CD4-positive, alpha-beta T cell (primary cell): ENCODE data around the gene FOXD1. TPM values are rescaled to one million over a fixed set of nuclear protein-coding genes. Genes with fewer than 3 reads are reported as not detected.

ENCODE experiments used
- ATAC-seq: fragments of 200-7000 bp; cut with Tn5 transposase; one replicate; pipeline ENCODE4 v1.10.0; 2022; ENCODE audit warnings: mild to moderate bottlenecking; ENCODE audit not compliant: poor library complexity
- CTCF ChIA-PET: fragments of 350-600 bp; sonication (Branson Sonifier 250); formaldehyde crosslinking; loops from one replicate; lab custom pipeline; 2021; ENCODE audit warnings: antibody characterized with exemption, inconsistent platforms; lab: Charles Lee
- POLR2A ChIA-PET: fragments of 350-600 bp; sonication (Branson Sonifier 250); formaldehyde crosslinking; loops from one replicate; lab custom pipeline; 2021; ENCODE audit warnings: antibody characterized with exemption, inconsistent platforms; lab: Charles Lee
- DNase-seq, 14 experiments: peaks; one replicate each; pipeline ENCODE4 v3.0.0-alpha.2; 2013 to 2020; ENCODE audit warnings: mixed read lengths in 2 of 14
- H3K27ac ChIP-seq, 2 donors: one replicate each; pipeline versions ENCODE4 v1.5.1 to v1.7.0; 2013; ENCODE audit warnings: low read length in 2 of 2, low read depth in 1 of 2, mild to moderate bottlenecking in 1 of 2
- H3K27me3 ChIP-seq, 2 experiments: 1 replicate in 1 of 2; 2 replicates in 1 of 2; pipeline versions ENCODE4 v1.6.1 to v1.7.0; 2013; ENCODE audit warnings: low read length in 2 of 2, control low read depth in 1 of 2, mild to moderate bottlenecking in 1 of 2, moderate library complexity in 1 of 2; ENCODE audit not compliant: insufficient read depth in 2 of 2, control insufficient read depth in 1 of 2
- H3K36me3 ChIP-seq: one replicate; pipeline ENCODE4 v1.6.1; 2013; ENCODE audit warnings: low read length, control low read depth; ENCODE audit not compliant: insufficient read depth
- H3K4me1 ChIP-seq: one replicate; pipeline ENCODE4 v1.6.1; 2013; ENCODE audit warnings: low read length, control low read depth; ENCODE audit not compliant: insufficient read depth
- H3K4me3 ChIP-seq: one replicate; pipeline ENCODE4 v1.5.1; 2013; ENCODE audit warnings: mild to moderate bottlenecking, low read length, moderate library complexity
- H3K9me3 ChIP-seq, 2 experiments: 1 replicate in 1 of 2; 2 replicates in 1 of 2; pipeline versions ENCODE4 v1.6.1 to v1.7.0; 2013; ENCODE audit warnings: low read length in 2 of 2, mild to moderate bottlenecking in 2 of 2, control low read depth in 1 of 2, moderate library complexity in 1 of 2; ENCODE audit not compliant: control insufficient read depth in 1 of 2, insufficient read depth in 1 of 2
- H3K27ac Mint-ChIP-seq: one replicate; pipeline ENCODE4 v1.8.0; 2020; ENCODE audit warnings: mixed read lengths
- H3K27me3 Mint-ChIP-seq: one replicate; pipeline ENCODE4 v1.8.0; 2021; ENCODE audit warnings: mixed read lengths
- H3K36me3 Mint-ChIP-seq: one replicate; pipeline ENCODE4 v1.8.0; 2021; ENCODE audit warnings: low read depth, mixed read lengths
- H3K4me1 Mint-ChIP-seq: one replicate; pipeline ENCODE4 v1.8.0; 2021; ENCODE audit warnings: low read depth, mixed read lengths
- H3K4me3 Mint-ChIP-seq: one replicate; pipeline ENCODE4 v1.8.0; 2020; ENCODE audit warnings: mild to moderate bottlenecking, mixed read lengths
- H3K9me3 Mint-ChIP-seq: one replicate; pipeline ENCODE4 v1.8.0; 2020; ENCODE audit warnings: mixed read lengths
- intact Hi-C, 2 experiments: fragments of 100-400 bp; cut with DNase I in 1 of 2; cut with micrococcal nuclease in 1 of 2; formaldehyde crosslinking; loops; one replicate each; pipeline versions ENCODE4 v1.15.1 to v1.9.0; 2023 to 2025; cut with DNase I, micrococcal nuclease
- total RNA-seq, 174 experiments: library from RNA in 2 of 174; stranded (reverse) in 2 of 174; gene quantifications; one replicate each; pipeline ENCODE4 v1.2.3 and lab custom pipeline; 2021 to 2026
- TF ChIP-seq, protein P1 (sequence below): fragments of 200-600 bp; IDR thresholded peaks from one replicate; pipeline ENCODE4 v1.8.0; 2022; ENCODE audit warnings: antibody characterized with exemption, mild to moderate bottlenecking

The FOXD1 gene
- total RNA-seq, 2 experiments from 2014 or later, result not detected

DNA sequence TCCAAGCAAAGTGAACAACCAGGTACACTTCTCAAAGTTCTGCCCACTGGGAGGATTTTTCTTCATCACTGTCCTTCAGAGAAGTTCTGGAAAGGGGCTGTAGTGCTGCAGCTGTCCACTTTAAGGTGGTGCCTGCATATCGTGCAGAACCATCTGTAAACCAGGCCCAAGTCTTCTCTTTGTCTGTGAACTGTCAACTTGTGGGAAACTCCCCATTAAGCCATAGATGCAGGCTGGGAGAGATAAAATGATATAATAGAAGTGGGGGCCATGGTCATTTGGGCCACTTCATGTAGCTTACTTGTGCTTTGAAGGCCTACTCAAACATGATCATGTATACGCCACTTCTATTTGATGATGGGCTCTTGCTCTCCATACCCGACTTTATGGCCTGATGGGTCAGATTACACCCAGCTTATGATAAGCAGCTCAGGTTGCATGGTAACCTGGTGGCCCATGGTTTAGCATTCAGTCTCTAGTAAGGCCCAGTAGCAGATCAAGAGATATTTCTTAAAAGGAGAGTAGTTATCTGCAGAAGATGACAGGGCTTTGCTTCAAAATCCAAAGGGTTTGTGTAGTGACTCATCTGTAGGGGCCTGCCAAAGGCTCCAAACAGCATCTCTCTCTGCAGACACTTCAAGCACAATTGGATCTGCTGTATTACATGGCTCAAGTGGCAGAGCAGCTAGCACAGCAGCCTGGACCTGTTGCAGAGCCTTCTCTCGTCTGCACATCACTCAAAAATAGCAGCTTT is 34.0 kb upstream of the FOXD1 start:
- Mint-ChIP-seq H3K4me1 (no peaks in the 10 kb centered on the region), H3K27ac (no peak overlapping the region)

DNA sequence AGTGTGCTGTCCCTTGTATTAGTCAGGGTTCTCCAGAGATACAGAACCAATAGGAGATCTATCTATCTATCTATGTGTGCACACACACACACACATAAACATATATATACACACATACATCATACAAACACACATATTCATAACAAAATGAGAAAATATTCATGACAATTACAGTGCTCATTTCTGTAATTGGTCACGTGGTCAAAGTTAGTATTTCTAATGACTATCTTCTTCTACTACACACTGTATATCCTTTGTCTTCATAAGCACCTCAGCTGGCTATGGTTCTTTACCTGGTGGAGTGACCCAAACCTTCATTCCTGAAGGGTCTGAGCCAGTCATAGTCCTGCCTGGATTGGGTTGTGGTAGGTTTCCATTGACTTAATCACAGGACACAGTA is 31.9 kb upstream of the FOXD1 start:
- Mint-ChIP-seq H3K9me3 (no peaks in the 10 kb centered on the region), H3K27ac (no peak overlapping the region), H3K27me3 (peaks cover 52% of the 10 kb centered on the region), H3K4me3 (no peak overlapping the region), H3K4me1 (no peaks in the 10 kb centered on the region), H3K36me3 (no peaks in the 10 kb centered on the region)
- intact Hi-C loops, result no loop called here
- DNase-seq (no peak), ATAC-seq (no peak)
- Histone ChIP-seq H3K27ac (no peak overlapping the region), H3K27me3 (peaks cover 5 to 6% of the 10 kb centered on the region in 2 experiments), H3K9me3 (no peaks in the 10 kb centered on the region), H3K36me3 (no peaks in the 10 kb centered on the region), H3K4me1 (no peaks in the 10 kb centered on the region), H3K4me3 (no peak overlapping the region)
- TF ChIP-seq, protein P1, sequence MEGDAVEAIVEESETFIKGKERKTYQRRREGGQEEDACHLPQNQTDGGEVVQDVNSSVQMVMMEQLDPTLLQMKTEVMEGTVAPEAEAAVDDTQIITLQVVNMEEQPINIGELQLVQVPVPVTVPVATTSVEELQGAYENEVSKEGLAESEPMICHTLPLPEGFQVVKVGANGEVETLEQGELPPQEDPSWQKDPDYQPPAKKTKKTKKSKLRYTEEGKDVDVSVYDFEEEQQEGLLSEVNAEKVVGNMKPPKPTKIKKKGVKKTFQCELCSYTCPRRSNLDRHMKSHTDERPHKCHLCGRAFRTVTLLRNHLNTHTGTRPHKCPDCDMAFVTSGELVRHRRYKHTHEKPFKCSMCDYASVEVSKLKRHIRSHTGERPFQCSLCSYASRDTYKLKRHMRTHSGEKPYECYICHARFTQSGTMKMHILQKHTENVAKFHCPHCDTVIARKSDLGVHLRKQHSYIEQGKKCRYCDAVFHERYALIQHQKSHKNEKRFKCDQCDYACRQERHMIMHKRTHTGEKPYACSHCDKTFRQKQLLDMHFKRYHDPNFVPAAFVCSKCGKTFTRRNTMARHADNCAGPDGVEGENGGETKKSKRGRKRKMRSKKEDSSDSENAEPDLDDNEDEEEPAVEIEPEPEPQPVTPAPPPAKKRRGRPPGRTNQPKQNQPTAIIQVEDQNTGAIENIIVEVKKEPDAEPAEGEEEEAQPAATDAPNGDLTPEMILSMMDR, result no peak
- ChIA-PET POLR2A (no interaction called here), CTCF (no interaction called here)

More for the DNA sequence above, 34.0 kb upstream of the FOXD1 start:
- intact Hi-C loops, result no loop called here
- Mint-ChIP-seq H3K9me3 (no peaks in the 10 kb centered on the region), H3K4me3 (no peak overlapping the region), H3K36me3 (no peaks in the 10 kb centered on the region), H3K27me3 (peaks cover 58% of the 10 kb centered on the region)
- Histone ChIP-seq H3K4me3 (no peak overlapping the region), H3K27ac (no peak overlapping the region), H3K36me3 (no peaks in the 10 kb centered on the region), H3K27me3 (peaks cover 0 to 10% of the 10 kb centered on the region in 2 experiments), H3K9me3 (no peaks in the 10 kb centered on the region), H3K4me1 (no peaks in the 10 kb centered on the region)
- ATAC-seq (no peak), DNase-seq (no peak)
- TF ChIP-seq, protein P1, result no peak
- CTCF ChIA-PET, result no interaction called here
- POLR2A ChIA-PET, result no interaction called here

DNA sequence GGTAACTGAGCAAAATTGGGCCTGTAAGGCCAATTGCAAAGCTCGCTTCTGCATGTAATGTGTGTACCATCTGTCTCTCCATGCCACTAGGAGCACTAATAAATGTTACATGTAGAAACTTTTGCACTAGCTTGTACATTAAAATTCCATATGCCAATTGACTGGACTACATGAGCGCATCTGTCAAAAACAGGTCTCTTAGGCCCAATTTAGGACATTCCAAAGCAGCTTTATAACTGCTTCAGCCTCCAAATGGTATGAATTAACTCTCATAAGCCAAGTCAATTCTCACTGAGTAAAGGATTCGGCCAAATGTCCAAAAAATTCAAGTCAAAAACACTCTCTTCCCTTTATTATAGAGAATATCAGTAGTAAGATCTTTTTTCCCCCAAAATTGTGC is 23.5 kb upstream of the FOXD1 start:
- peaks cover 3 to 12% of the 10 kb centered on the region in 2 experiments for H3K27me3 ChIP-seq
- H3K4me3 ChIP-seq, result no peak overlapping the region
- no peaks in the 10 kb centered on the region for H3K36me3 ChIP-seq
- no peak overlapping the region for H3K27ac ChIP-seq
- TF ChIP-seq, protein P1, result no peak
- POLR2A ChIA-PET, result no interaction called here
- Mint-ChIP-seq H3K4me3 (no peak overlapping the region), H3K27me3 (peaks cover 34% of the 10 kb centered on the region), H3K27ac (no peak overlapping the region), H3K36me3 (no peaks in the 10 kb centered on the region), H3K4me1 (no peaks in the 10 kb centered on the region), H3K9me3 (no peaks in the 10 kb centered on the region)
- DNase-seq, result no peak
- H3K9me3 ChIP-seq, result no peaks in the 10 kb centered on the region
- CTCF ChIA-PET, result no interaction called here
- intact Hi-C loops, result no loop called here
- no peak for ATAC-seq
- no peaks in the 10 kb centered on the region for H3K4me1 ChIP-seq
